Loucy (cell line): ENCODE results near the gene PDLIM3.

Source experiments
- CTCF ChIP-seq: fragments of 200-600 bp; sonication (generic); conservative IDR thresholded peaks from 2 replicates; pipeline ENCODE4 v1.5.1; 2014; ENCODE audit warnings: mild to moderate bottlenecking, antibody characterized with exemption, low read length
- EZH2phosphoT487 ChIP-seq: fragments of 200-600 bp; IDR thresholded peaks from 2 replicates; pipeline ENCODE4 v1.6.1; 2018; ENCODE audit warnings: antibody characterized with exemption, mild to moderate bottlenecking, moderate library complexity, borderline replicate concordance

GRCh38 chr4:185510806-185511205 is 24.5 kb downstream of the PDLIM3 start:
- TF ChIP-seq CTCF: no peak
- TF ChIP-seq EZH2phosphoT487: no peak
